Measurements from ENCODE around the gene DEFB123. TPM values are rescaled to one million over a fixed set of nuclear protein-coding genes. Genes with fewer than 3 reads are reported as not detected.

DEFB123 gene
- total RNA-seq, 1 experiment from 2014 or later, result not detected

GRCh38 chr20:31496761-31497295 is 56.4 kb downstream of the DEFB123 start:
- DNase-seq, result peak; percentile 98
- Histone ChIP-seq H3K27me3 (no peaks in the 10 kb centered on the region), H3K4me3 (peak overlapping the region; percentile 10)

GRCh38 chr20:31497838-31498540 is 57.6 kb downstream of the DEFB123 start:
- H3K27me3 ChIP-seq, result no peaks in the 10 kb centered on the region
- DNase-seq, result peak; percentile 89
- no peaks in the 10 kb centered on the region for H3K36me3 ChIP-seq
- H3K4me3 ChIP-seq, result no peak overlapping the region
- H3K9me3 ChIP-seq, result no peaks in the 10 kb centered on the region; the same call in 1 of the 2 replicates

More at GRCh38 chr20:31496761-31497295, 56.4 kb downstream of the DEFB123 start:
- Histone ChIP-seq H3K36me3 (no peaks in the 10 kb centered on the region), H3K9me3 (no peaks in the 10 kb centered on the region; the same call in 1 of the 2 replicates)

Other genes starting within 250 kb of the DEFB123 start
- gene DEFB115, start 183.0 kb upstream of the DEFB123 start, total RNA-seq (2014; rRNA removed; shearing (Covaris generic); ENCODE audit: low replicate concordance), result not detected in 2 replicates
- not detected in 2 replicates for gene DEFB116, start 132.0 kb upstream of the DEFB123 start, total RNA-seq (2014; rRNA removed; shearing (Covaris generic); ENCODE audit: low replicate concordance)
- gene DEFB118, start 72.0 kb upstream of the DEFB123 start, total RNA-seq (2014; rRNA removed; shearing (Covaris generic); ENCODE audit: low replicate concordance), result not detected in 2 replicates
- not detected in 2 replicates for gene DEFB119, start 50.0 kb upstream of the DEFB123 start, total RNA-seq (2014; rRNA removed; shearing (Covaris generic); ENCODE audit: low replicate concordance)
- gene DEFB121, start 34.4 kb upstream of the DEFB123 start, total RNA-seq (2014; rRNA removed; shearing (Covaris generic); ENCODE audit: low replicate concordance), result not detected in 2 replicates
- gene DEFB124, start 34.5 kb downstream of the DEFB123 start, total RNA-seq (2014; rRNA removed; shearing (Covaris generic); ENCODE audit: low replicate concordance), result not detected in 2 replicates
- gene REM1, start 34.7 kb downstream of the DEFB123 start, total RNA-seq (2014; rRNA removed; shearing (Covaris generic); ENCODE audit: low replicate concordance), result not detected in 2 replicates
- 115 and 155 TPM in 2 replicates for gene HM13, start 73.8 kb downstream of the DEFB123 start, total RNA-seq (2014; rRNA removed; shearing (Covaris generic); ENCODE audit: low replicate concordance)
- 363 and 396 TPM in 2 replicates for gene ID1, start 164.7 kb downstream of the DEFB123 start, total RNA-seq (2014; rRNA removed; shearing (Covaris generic); ENCODE audit: low replicate concordance)
- gene COX4I2, start 197.3 kb downstream of the DEFB123 start, total RNA-seq (2014; rRNA removed; shearing (Covaris generic); ENCODE audit: low replicate concordance), result not detected in 2 replicates

Data from MG63 (cell line).